ENCODE measurements around the gene MS4A18.
"Not testable (repeated sequence)": the region's sequence is repeated elsewhere in the genome, so short reads cannot be mapped to it uniquely, and the experiment has no call there.

The MS4A18 gene

GRCh38 chr11:60724420-60724819 is at the start of gene MS4A18:
TSS of gene MS4A18 (plus strand) at chr11:60724720.
- H3K9me3 Mint-ChIP-seq = no peaks in the 10 kb centered on the region
- DNase-seq = no peak
- peaks cover 16% of the 10 kb centered on the region for H3K27me3 Mint-ChIP-seq
- H3K4me1 Mint-ChIP-seq = no peaks in the 10 kb centered on the region
- no peaks in the 10 kb centered on the region for H3K36me3 Mint-ChIP-seq
- H3K27ac Mint-ChIP-seq = no peak within 1 kb of the TSS
- CTCF ChIA-PET = no interaction called here
- H3K4me3 Mint-ChIP-seq = no peak within 1 kb of the TSS

DNA sequence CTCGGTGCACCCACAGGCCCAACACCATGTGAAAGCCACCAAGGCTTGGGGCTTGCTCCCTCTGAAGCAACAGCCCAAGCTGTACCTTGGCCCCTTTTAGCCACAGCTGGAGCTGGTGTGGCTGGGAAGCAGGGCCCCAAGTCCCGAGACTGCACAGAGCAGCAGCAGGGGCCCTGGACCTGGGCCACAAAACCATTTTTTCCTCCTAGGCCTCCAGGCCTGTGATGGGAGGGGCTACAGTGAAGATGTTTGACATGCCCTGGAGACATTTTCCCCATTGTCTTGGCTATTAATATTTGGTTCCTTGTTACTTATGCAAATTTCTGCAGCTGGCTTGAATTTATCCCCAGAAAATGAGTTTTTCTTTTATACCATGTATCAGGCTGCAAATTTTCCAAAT is 46.3 kb upstream of the MS4A18 start:
- peaks cover 26% of the 10 kb centered on the region for H3K9me3 Mint-ChIP-seq
- CTCF ChIA-PET = not testable (repeated sequence)

DNA sequence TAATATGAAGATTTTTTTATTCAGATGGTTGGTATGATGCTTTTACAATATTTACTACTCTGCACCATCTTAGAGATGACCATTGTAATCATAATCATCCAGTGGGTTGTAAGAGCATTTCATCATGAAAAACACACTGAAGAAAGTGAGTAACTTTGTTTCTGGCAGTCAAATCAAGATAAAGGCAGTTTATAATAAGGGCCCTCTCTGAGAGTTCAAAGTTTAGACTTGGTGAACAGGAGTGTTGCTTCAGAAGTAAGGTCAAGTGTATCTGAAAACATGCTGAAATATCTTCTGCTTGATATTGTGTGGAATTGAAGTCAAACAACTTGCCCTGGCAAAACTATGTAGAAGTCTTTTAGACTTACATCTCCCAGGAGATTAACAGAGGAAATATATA is 44.6 kb upstream of the MS4A18 start:
- H3K9me3 Mint-ChIP-seq = peaks cover 24% of the 10 kb centered on the region
- H3K4me3 Mint-ChIP-seq = no peak overlapping the region
- no peaks in the 10 kb centered on the region for H3K4me1 Mint-ChIP-seq
- H3K27me3 Mint-ChIP-seq = peaks cover 6% of the 10 kb centered on the region
- H3K36me3 Mint-ChIP-seq = peaks cover 2% of the 10 kb centered on the region
- no peak overlapping the region for H3K27ac Mint-ChIP-seq
- no peak for DNase-seq
- CTCF ChIA-PET = no interaction called here

More for the DNA sequence above, 46.3 kb upstream of the MS4A18 start:
- H3K27ac Mint-ChIP-seq, H3K27me3 Mint-ChIP-seq, H3K4me3 Mint-ChIP-seq, H3K4me1 Mint-ChIP-seq, H3K36me3 Mint-ChIP-seq, DNase-seq: not testable (repeated sequence)

- H3K27ac Mint-ChIP-seq = no peak overlapping the region
- H3K27me3 Mint-ChIP-seq = peaks cover 6% of the 10 kb centered on the region
- DNase-seq = no peak
- H3K4me1 Mint-ChIP-seq = no peaks in the 10 kb centered on the region
- H3K36me3 Mint-ChIP-seq = peaks cover 2% of the 10 kb centered on the region
- H3K9me3 Mint-ChIP-seq = peaks cover 24% of the 10 kb centered on the region
- no peak overlapping the region for H3K4me3 Mint-ChIP-seq
- CTCF ChIA-PET = no interaction called here
These were observed 43.9 kb upstream of the MS4A18 start for GRCh38 chr11:60680455-60681119.

DNA sequence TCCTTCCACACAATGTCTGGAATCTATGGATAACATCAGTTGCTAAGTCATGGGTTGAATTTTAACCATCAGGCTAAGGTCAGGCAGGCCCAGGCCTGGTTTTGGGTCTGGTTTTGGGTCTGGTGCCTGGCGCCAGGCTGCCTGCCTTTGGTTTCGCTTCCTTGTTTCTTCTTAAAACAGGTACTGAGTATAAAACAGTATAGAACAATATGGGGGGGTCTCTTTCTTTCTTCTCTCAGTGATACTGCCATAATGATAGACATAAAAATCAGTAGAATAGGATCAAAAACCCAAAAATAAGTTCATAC is 40.0 kb upstream of the MS4A18 start:
- H3K36me3 Mint-ChIP-seq, CTCF ChIA-PET, H3K4me1 Mint-ChIP-seq, H3K9me3 Mint-ChIP-seq, H3K27me3 Mint-ChIP-seq, DNase-seq, H3K27ac Mint-ChIP-seq, H3K4me3 Mint-ChIP-seq: not testable (repeated sequence)

DNA sequence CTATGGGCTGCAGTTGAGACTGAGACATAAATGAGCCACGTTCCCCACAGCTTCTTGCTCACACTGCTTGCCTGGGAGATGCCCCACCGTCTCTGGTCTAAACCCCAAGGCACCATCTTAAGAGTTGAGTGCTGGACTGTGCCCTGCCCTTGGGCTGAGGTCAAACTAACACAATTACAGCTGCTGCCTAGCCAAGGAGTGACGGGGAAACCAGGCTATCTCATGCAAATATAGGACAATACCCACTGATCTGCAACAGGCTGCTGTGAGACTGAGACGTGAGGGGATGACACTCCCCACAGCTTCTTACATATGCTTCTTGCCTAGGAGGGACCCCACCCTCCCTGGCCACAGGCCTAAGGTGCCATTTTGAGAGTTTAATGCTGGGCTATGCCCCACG is 32.9 kb upstream of the MS4A18 start:
- no peaks in the 10 kb centered on the region for H3K4me1 Mint-ChIP-seq
- no peak overlapping the region for H3K4me3 Mint-ChIP-seq
- H3K27me3 Mint-ChIP-seq = peaks cover 5% of the 10 kb centered on the region
- no peak overlapping the region for H3K27ac Mint-ChIP-seq
- no peaks in the 10 kb centered on the region for H3K9me3 Mint-ChIP-seq
- H3K36me3 Mint-ChIP-seq = no peaks in the 10 kb centered on the region
- CTCF ChIA-PET = no interaction called here
- no peak for DNase-seq

GRCh38 chr11:60699284-60699691 is 25.2 kb upstream of the MS4A18 start, which contains the start of gene MS4A8:
TSS of gene MS4A8 (plus strand) at chr11:60699612. CDS start at chr11:60700861, 1,249 bp downstream.
- no peaks in the 10 kb centered on the region for H3K36me3 Mint-ChIP-seq
- no peak for DNase-seq
- H3K27me3 Mint-ChIP-seq = no peaks in the 10 kb centered on the region
- H3K4me1 Mint-ChIP-seq = no peaks in the 10 kb centered on the region
- no peaks in the 10 kb centered on the region for H3K9me3 Mint-ChIP-seq
- CTCF ChIA-PET = no interaction called here
- H3K4me3 Mint-ChIP-seq = no peak within 1 kb of the TSS
- no peak within 1 kb of the TSS for H3K27ac Mint-ChIP-seq

DNA sequence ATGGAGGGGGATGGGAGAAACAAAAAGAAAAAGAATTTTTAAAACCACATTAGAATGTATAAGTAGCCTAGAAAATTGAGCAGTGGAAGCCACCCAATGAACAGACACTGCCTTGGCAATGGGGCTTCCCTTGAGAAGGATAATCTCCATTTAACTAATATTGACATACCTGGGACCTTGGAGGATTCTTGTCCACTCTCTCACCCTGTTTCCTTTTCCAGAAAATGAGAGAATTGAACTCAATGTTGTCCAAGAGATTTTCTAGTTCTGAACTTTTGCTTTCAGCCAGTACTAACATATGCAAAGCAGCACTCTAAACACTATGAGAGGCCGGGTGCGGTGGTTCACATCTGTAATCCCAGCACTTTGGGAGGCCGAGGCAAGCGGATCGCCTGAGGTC is 24.6 kb upstream of the MS4A18 start:
- H3K4me1 Mint-ChIP-seq = no peaks in the 10 kb centered on the region
- no peak for DNase-seq
- no peaks in the 10 kb centered on the region for H3K9me3 Mint-ChIP-seq
- H3K27ac Mint-ChIP-seq = no peak overlapping the region
- CTCF ChIA-PET = no interaction called here
- no peak overlapping the region for H3K4me3 Mint-ChIP-seq
- H3K27me3 Mint-ChIP-seq = no peaks in the 10 kb centered on the region
- H3K36me3 Mint-ChIP-seq = no peaks in the 10 kb centered on the region

- Mint-ChIP-seq H3K27ac (no peak overlapping the region), H3K4me1 (no peaks in the 10 kb centered on the region), H3K9me3 (no peaks in the 10 kb centered on the region), H3K4me3 (no peak overlapping the region), H3K27me3 (peaks cover 5% of the 10 kb centered on the region), H3K36me3 (no peaks in the 10 kb centered on the region)
- CTCF ChIA-PET = no interaction called here
- no peak for DNase-seq
These were observed 23.6 kb upstream of the MS4A18 start for GRCh38 chr11:60700689-60701468.

DNA sequence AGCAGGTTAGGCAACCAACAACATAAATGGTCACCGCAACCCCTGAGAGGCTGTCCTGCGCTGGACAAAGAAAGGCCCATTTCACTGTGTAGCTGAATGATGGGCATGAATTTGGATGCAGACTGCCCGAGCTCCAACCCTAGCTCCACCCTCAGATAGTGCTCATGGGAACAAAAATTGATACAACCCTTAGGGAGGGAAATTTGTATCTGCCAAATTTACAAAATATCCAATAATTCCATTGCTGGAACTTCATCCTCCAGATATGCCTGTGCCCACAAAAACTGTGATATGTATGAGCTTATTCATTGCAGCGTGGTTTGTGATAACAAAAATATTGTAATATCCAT is 23.1 kb upstream of the MS4A18 start:
- Mint-ChIP-seq H3K4me3 (no peak overlapping the region), H3K9me3 (no peaks in the 10 kb centered on the region), H3K27ac (no peak overlapping the region), H3K4me1 (no peaks in the 10 kb centered on the region), H3K27me3 (peaks cover 5% of the 10 kb centered on the region), H3K36me3 (no peaks in the 10 kb centered on the region)
- CTCF ChIA-PET = no interaction called here
- no peak for DNase-seq

GRCh38 chr11:60703374-60703773 is 21.1 kb upstream of the MS4A18 start:
- H3K9me3 Mint-ChIP-seq = no peaks in the 10 kb centered on the region
- peaks cover 5% of the 10 kb centered on the region for H3K27me3 Mint-ChIP-seq
- H3K27ac Mint-ChIP-seq = no peak overlapping the region
- CTCF ChIA-PET = no interaction called here
- H3K36me3 Mint-ChIP-seq = no peaks in the 10 kb centered on the region
- no peak overlapping the region for H3K4me3 Mint-ChIP-seq
- no peaks in the 10 kb centered on the region for H3K4me1 Mint-ChIP-seq
- no peak for DNase-seq

DNA sequence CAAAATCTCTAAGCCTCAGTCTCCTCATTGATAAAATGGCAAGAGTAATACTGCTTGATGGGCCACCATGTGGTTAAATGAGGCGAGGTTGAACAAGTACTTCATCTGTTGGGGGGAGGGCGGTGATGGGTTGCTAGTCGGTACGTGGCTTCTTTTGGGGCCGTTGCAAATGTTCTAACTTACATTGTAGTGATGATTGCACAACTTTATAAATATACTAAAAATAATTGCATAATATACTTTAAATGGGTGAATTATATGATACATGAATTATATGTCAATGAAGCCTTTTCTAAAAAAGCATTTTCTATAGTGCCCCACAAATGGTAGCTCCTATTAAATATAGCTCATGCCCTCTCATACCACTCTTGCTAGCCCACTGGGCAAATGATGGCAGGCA is 18.6 kb upstream of the MS4A18 start:
- H3K27ac Mint-ChIP-seq = no peak overlapping the region
- H3K4me3 Mint-ChIP-seq = no peak overlapping the region
- no peaks in the 10 kb centered on the region for H3K4me1 Mint-ChIP-seq
- no peaks in the 10 kb centered on the region for H3K36me3 Mint-ChIP-seq
- H3K27me3 Mint-ChIP-seq = peaks cover 5% of the 10 kb centered on the region
- CTCF ChIA-PET = no interaction called here
- no peak for DNase-seq
- no peaks in the 10 kb centered on the region for H3K9me3 Mint-ChIP-seq

DNA sequence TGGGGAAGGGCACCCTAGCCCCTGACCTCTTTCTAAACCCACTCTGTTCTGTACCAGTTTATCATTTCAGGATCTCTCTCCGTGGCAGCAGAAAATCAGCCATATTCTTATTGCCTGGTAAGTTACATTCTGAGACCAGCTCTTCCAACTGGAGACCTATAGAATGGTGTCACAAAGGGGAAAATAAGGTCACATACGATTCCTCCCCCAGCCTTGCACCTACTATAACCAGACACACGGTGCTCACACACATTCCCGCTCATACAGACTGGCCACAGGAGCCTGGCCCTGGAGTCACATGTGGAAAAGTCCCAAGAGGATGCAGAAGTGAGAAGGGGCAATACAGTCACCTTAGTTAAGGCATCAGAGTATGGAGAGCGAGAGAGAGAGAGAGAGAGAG is 17.6 kb upstream of the MS4A18 start:
- Mint-ChIP-seq H3K4me3 (no peak overlapping the region), H3K4me1 (no peaks in the 10 kb centered on the region), H3K27me3 (peaks cover 5% of the 10 kb centered on the region), H3K36me3 (no peaks in the 10 kb centered on the region), H3K27ac (no peak overlapping the region), H3K9me3 (no peaks in the 10 kb centered on the region)
- CTCF ChIA-PET = no interaction called here
- no peak for DNase-seq

- Mint-ChIP-seq H3K4me1 (no peaks in the 10 kb centered on the region), H3K36me3 (no peaks in the 10 kb centered on the region), H3K9me3 (no peaks in the 10 kb centered on the region), H3K27ac (no peak overlapping the region), H3K27me3 (peaks cover 5% of the 10 kb centered on the region), H3K4me3 (no peak overlapping the region)
- CTCF ChIA-PET = no interaction called here
- no peak for DNase-seq
These were observed 14.0 kb upstream of the MS4A18 start for GRCh38 chr11:60710482-60710881.

GRCh38 chr11:60711276-60711675 is 13.2 kb upstream of the MS4A18 start:
- CTCF ChIA-PET = no interaction called here

More at GRCh38 chr11:60711276-60711675, 13.2 kb upstream of the MS4A18 start:
- Mint-ChIP-seq H3K27me3 (peaks cover 4% of the 10 kb centered on the region), H3K4me1 (no peaks in the 10 kb centered on the region), H3K4me3 (no peak overlapping the region), H3K36me3 (no peaks in the 10 kb centered on the region), H3K27ac (no peak overlapping the region), H3K9me3 (no peaks in the 10 kb centered on the region)
- no peak for DNase-seq

All from activated naive CD4-positive, alpha-beta T cell treated with anti-CD3 and anti-CD28 coated beads, Interleukin-2, amount 10 ng/mL, durations not matched to agents 7 days and 5 days (primary cell).